Thyroid gland (tissue), 4 donors: ENCODE measurements around the gene C10orf90.

ENCODE experiments used
- CTCF ChIP-seq, 6 experiments: fragments of 200-600 bp in 3 of 6; fragments of 450-650 bp in 3 of 6; sonication (generic) in 3 of 6; IDR thresholded peaks; one replicate each; pipeline ENCODE4 v1.5.1; 2016 to 2019; ENCODE audit warnings: antibody characterized with exemption in 6 of 6, mild to moderate bottlenecking in 2 of 6, inconsistent platforms in 1 of 6, moderate library complexity in 1 of 6
- POLR2A ChIP-seq, 2 donors: fragments of 450-650 bp; IDR thresholded peaks; one replicate each; pipeline ENCODE4 v1.6.1; 2017; ENCODE audit warnings: antibody characterized with exemption in 2 of 2, mild to moderate bottlenecking in 2 of 2, moderate library complexity in 1 of 2

- no peak for TF ChIP-seq CTCF (IDR thresholded peaks at IDR 0.05)
- no peak for TF ChIP-seq POLR2A (IDR thresholded peaks at IDR 0.05)
Measured at GRCh38 chr10:126617208-126617607, 53.3 kb downstream of the C10orf90 start.
